NCI-H2171 treated with DMSO at 0.1 percent for 48 hours (cell line): Measurements from ENCODE around the gene IRS2.
A peak's percentile ranks its signal among the peaks of the same experiment; 100 is the strongest.
"Not testable (repeated sequence)": the region's sequence is repeated elsewhere in the genome, so short reads cannot be mapped to it uniquely, and the experiment has no call there.

Experiments used
- DNase-seq: peaks from one replicate; lab custom pipeline; 2025; lab: John Stamatoyannopoulos, UW

The IRS2 gene

DNA sequence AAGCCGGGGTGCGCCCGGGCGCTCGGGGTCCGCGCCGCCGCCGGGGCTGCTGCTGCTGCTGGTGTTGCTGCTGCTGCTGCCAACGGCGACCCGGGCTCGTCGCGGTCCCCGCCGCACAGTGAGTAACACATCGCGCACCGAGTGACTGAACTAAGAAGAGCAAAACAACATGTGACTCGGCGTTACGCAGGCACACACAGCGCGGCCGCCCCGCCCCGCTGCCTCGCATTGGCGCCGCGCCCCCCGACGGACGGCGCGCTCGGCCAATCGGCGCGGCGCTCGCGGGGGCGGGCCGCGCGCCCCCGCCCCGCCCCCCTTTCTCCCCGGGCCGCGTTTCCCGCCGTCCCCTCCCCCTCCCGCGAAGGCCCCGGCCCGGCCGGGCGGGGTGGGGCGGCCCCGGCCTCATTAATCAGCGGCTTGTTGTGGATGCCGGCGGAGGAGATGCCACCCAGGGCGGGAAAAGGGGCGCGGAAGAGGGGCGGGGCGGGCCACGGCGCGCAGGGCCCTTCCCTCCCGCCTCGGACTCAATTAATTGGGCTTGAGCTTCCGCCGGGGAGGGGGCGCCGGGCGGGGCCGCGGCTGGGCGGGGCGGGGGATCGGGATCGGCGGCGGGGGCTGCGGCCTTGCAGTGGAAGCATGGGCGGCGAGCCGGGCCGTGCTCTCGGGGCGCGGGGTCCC is at the start of gene IRS2:
IRS2 (minus strand) TSS at position 127 of the 678 bp plus-strand sequence. CDS start 530 bp downstream, outside the sequence.
- DNase-seq, result peak; percentile 93

DNA sequence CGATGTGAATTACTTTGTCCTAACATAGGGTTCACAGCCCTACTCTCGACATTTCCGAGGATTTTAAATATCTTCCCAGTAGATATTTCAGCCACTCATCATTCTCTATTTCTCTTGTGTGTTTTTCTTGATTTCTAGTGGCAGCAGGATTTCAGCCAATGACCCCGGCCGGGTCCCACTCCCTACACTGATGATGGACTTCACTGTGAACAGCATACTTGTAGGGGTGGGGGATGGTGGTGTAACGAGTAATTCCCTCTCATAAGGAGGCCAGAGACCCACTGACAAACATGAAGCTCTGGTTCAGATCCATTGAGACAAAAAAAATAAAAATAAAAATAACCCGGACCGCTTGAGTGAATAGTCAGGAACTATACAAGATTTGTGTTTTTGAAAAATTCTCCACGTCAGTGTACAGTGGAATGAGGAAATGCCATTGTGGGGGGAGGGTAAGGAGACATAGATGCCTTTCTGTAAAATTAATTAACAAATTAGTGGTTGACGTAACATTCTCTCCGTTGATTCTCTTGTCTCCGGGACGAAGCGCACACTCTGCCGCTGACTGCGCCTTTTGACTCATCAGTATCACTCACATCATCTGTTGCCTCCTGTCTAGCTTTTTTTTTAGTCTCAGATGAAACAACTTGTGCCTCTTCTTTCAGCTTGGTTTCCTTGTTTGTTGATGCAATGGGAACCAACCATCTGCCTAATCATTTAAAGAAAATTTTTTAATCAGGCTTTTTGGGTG is 48.8 kb upstream of the IRS2 start:
- peak; percentile 79 for DNase-seq

DNA sequence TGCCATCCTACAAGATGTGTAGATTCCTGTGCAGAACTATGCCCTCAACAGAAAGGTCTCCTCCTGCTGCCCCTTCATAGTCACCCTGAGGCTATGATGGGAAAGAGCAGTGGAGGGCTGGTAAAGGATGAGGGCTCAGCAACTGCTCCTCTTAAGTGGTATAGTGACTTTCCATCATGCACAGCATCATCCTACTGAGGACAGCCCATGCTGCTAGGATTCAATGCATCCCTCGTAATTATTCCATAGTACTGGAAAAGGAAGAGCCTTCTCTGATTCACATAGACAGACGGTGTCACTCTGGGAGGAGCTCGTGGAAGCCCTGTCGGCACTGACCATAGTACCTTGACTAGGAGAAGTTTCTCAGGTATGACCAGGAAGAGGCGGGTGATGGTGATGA is 47.6 kb upstream of the IRS2 start:
- no peak for DNase-seq

DNA sequence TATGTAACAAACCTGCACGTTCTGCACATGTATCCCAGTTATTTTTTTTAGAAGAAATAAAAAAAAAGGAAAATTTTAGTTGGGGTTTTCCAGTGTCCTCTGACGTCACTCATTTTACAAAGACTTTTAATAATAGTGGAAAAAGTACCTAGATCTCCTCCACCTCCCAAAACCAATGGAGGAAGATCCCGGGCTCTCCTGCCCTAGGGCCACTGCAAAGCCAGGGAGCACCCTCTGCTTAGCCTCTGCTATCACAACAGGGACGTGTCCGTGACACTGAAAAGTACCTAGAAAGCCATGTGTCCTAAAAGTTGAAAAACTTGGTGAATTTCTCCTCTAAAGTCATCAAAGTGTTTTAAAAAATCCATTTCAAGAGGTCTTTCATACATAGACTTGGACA is 46.7 kb upstream of the IRS2 start:
- DNase-seq, result no peak

DNA sequence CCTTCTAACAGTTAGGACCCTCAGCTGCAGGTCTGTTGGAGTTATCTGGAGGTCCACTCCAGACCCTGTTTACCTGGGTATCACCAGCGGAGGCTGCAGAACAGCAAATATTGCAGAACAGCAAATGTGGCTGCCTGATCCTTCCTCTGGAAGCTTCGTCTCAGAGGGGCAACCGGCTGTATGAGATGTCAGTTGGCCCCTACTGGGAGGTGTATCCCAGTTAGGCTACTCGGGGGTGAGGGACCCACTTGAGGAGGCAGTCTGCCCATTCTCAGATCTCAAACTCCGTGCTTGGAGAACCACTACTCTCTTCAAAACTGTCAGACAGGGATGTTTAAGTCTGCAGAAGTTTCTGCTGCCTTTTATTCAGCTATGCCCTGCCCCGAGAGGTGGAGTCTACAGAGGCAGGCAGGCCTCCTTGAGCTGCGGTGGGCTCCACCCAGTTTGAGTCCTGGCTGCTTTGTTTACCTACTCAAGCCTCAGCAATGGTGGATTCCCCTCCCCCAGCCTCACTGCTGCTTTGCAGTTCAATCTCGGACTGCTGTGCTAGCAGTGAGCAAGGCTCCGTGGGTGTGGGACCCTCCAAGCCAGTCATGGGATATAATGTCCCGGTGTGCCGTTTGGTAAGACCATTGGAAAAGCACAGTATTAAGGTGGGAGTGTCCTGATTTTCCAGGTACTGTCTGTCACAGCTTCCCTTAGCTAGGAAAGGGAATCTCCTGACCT is 42.4 kb upstream of the IRS2 start:
- DNase-seq, result not testable (repeated sequence)

DNA sequence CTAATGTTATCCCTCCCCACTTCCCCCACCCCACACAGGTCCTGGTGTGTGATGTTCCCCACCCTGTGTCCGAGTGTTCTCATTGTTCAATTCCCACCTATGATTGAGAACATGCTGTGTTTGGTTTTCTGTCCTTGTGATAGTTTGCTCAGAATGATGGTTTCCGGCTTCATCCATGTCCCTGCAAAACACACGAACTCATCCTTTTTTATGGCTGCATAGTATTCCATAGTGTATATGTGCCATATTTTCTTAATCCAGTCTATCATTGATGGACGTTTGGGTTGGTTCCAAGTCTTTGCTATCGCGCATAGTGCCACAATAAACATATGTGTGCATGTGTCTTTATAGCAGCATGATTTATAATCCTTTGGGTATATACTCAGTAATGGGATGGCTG is 36.8 kb upstream of the IRS2 start:
- not testable (repeated sequence) for DNase-seq

- DNase-seq, result peak; percentile 48
These were observed 34.7 kb upstream of the IRS2 start for GRCh38 chr13:109821103-109821502.

DNA sequence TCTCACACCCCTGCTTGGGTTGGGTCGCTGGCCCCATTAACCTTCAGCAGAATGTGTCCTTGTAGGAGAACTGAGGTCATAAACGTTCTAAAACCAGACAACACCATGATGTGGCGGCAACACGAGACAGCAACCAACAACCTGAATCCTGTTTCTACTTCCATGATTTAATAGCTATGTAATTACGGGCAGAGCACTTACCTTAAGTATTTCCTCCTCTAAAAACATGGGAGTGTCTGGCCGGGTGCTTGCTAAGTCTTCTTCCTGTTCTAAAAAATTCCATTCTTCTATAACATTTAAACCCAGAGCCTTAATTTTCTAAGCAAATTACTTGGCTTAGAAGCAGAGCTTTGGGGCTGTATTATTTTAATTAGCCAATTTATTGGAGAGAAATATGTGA is 33.5 kb upstream of the IRS2 start:
- no peak for DNase-seq

DNA sequence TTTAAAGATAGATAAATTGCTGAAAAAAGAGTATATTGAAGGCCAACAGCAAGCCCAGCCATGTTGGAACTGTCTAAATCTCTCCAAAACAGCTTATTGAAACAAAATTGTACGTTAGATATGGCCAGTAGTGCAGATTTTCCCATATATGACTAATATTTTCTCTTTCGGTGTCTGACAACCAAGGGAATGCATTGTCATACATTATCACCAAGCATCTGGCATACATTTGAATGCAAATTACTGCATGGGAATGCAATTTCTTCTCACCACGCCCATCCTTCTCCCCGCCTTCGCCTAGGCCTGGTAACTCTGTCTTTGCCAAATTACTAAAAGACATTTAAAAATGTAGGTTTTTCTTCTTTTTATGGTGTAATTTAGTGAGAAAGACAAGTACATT is 32.5 kb upstream of the IRS2 start:
- DNase-seq, result no peak

GRCh38 chr13:109817591-109818535 is 31.5 kb upstream of the IRS2 start:
- DNase-seq, result peak; percentile 90

DNA sequence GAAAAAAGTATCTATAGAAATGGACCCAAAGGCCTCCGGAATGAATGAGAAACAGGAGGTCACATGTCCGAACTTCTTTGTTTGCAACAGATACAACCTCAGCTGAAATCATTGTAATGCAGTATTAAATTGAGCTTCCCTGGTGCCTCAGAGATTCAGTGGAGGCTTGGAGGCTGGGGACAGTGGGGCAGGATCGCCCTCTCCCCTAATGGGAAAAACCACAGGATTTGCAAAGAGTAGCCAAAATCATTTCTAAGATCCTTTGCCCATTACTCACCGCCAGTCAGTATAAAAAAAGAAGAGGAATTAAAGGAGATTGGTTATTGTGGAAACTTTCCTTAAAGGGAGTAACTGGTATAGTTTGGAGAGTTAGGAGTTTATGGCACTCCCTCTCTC is 30.4 kb upstream of the IRS2 start:
- DNase-seq, result no peak

- DNase-seq, result peak; percentile 58
These were observed 29.9 kb upstream of the IRS2 start for GRCh38 chr13:109816112-109816807.

- no peak for DNase-seq
These were observed 29.3 kb upstream of the IRS2 start for GRCh38 chr13:109815651-109816050.

DNA sequence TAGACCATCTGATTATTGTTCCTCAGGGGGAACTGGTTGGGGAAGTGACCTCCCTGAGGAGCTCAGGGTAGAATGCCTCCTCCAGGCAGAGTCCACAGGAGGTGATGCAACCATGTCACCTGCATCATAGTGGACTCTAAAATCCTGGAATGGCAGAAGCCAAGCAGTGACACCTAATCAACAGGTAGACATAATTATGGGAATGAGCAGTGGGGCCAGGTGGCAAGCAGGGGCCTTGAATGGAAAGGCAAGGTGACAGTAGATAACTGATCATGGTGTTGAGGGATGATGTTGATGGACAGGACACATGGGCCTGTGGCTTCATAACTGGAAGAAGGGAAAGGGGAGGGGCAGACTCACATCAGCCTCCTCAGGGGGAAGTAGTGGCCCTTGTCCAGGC is 27.3 kb upstream of the IRS2 start:
- DNase-seq, result no peak

- DNase-seq, result no peak
These were observed 26.0 kb upstream of the IRS2 start for GRCh38 chr13:109812382-109812781.

- DNase-seq, result no peak
These were observed 24.6 kb upstream of the IRS2 start for GRCh38 chr13:109810761-109811510.

- no peak for DNase-seq
These were observed 23.0 kb upstream of the IRS2 start for GRCh38 chr13:109809216-109809932.

DNA sequence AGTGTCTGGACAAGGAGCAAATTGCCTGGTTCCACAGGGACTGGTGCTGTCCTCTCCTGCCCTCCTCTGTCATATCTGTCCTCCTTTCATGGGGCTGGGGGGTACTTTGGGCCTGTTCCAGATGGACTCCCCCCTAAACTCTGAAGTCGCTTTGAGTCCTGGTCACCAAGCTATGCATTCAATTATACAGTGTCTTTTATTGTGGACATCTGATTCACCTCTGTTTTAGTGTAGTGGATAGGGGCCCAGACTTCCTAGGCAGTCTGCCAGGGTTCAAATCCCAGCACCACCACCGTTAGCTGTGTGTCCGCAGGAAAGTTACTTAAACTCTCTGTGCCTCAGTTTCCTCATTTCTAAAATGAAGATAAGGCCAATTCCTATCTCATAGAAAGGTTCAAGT is 21.0 kb upstream of the IRS2 start:
- DNase-seq, result no peak

GRCh38 chr13:109804654-109805053 is 18.3 kb upstream of the IRS2 start:
- DNase-seq, result no peak

DNA sequence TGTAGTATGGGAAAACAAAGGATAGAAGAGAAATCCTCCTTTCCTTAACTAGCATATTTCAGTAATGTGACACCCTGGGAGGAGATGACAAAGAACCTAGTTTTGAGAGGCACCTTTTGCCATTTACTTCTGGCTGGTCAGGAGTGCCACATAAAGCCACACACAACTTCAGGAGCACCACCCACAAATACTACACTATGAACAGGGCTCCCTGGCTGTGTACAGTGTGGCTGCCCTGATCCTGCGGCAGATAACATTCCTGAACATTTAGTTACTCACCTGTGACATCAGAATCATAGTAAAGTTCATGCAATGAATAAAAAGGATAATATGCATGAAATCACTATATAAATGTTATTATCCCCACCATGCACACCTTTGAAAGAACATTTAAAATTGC is 17.4 kb upstream of the IRS2 start:
- no peak for DNase-seq
